ENCODE measurements around the gene TRPM7. TPM values are rescaled to one million over a fixed set of nuclear protein-coding genes. Genes with fewer than 3 reads are reported as not detected.
"Not testable (repeated sequence)": the region's sequence is repeated elsewhere in the genome, so short reads cannot be mapped to it uniquely, and the experiment has no call there.

The TRPM7 gene
- total RNA-seq, 1 donor from 2014 or later, result 34.5 TPM

- no peak for TF ChIP-seq CTCF (IDR thresholded peaks at IDR 0.05)
- Mint-ChIP-seq H3K27ac (ENCODE audit: unreplicated experiment) (no peak overlapping the region), H3K4me1 (ENCODE audit: low read depth) (no peaks in the 10 kb centered on the region), H3K4me3 (ENCODE audit: unreplicated experiment) (no peak overlapping the region), H3K36me3 (ENCODE audit: low read depth) (peaks cover 6% of the 10 kb centered on the region), H3K27me3 (ENCODE audit: low read depth) (no peaks in the 10 kb centered on the region), H3K9me3 (ENCODE audit: low read depth) (no peaks in the 10 kb centered on the region)
- DNase-seq (ENCODE audit: low spot score), result no peak
Observed at GRCh38 chr15:50710585-50710984, 24.0 kb upstream of the TRPM7 start.

DNA sequence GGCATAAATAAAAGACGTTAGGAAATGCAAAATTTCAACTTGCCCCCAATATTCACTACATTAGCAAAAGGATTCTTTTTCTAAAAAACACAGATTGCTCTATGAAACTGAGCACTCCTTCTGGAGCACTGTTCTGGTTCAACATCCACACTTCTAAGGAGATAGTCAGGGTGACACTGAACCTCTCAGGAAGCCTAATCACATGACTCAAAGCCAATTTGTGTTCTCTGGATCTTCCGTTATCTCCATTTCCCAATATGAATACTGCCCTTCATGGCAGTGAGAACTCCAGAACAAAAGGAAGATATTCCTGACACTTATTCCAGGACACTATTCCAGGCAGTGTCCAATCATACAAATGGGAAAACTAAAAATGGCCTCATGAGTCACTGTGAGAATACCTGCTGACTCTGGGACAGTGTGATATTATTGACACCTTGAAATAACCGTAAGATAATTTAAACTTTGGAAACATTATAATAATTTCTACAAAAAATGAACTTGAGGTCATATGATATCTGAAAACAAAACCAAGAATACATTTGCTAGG, 21.4 kb upstream of the TRPM7 start:
- Mint-ChIP-seq H3K36me3 (ENCODE audit: low read depth) (peaks cover 7% of the 10 kb centered on the region), H3K4me1 (ENCODE audit: low read depth) (no peaks in the 10 kb centered on the region), H3K9me3 (ENCODE audit: low read depth) (no peaks in the 10 kb centered on the region), H3K27ac (ENCODE audit: unreplicated experiment) (no peak overlapping the region), H3K27me3 (ENCODE audit: low read depth) (no peaks in the 10 kb centered on the region), H3K4me3 (ENCODE audit: unreplicated experiment) (no peak overlapping the region)
- TF ChIP-seq CTCF (IDR thresholded peaks at IDR 0.05), result no peak
- DNase-seq (ENCODE audit: low spot score), result no peak

- Mint-ChIP-seq H3K4me3 (ENCODE audit: unreplicated experiment) (no peak overlapping the region), H3K27me3 (ENCODE audit: low read depth) (no peaks in the 10 kb centered on the region), H3K9me3 (ENCODE audit: low read depth) (no peaks in the 10 kb centered on the region), H3K27ac (ENCODE audit: unreplicated experiment) (peak overlapping the region; percentile 49), H3K4me1 (ENCODE audit: low read depth) (no peaks in the 10 kb centered on the region), H3K36me3 (ENCODE audit: low read depth) (peaks cover 6% of the 10 kb centered on the region)
- TF ChIP-seq CTCF (IDR thresholded peaks at IDR 0.05), result no peak
- DNase-seq (ENCODE audit: low spot score), result no peak
Observed at GRCh38 chr15:50702762-50703334, 16.3 kb upstream of the TRPM7 start.

DNA sequence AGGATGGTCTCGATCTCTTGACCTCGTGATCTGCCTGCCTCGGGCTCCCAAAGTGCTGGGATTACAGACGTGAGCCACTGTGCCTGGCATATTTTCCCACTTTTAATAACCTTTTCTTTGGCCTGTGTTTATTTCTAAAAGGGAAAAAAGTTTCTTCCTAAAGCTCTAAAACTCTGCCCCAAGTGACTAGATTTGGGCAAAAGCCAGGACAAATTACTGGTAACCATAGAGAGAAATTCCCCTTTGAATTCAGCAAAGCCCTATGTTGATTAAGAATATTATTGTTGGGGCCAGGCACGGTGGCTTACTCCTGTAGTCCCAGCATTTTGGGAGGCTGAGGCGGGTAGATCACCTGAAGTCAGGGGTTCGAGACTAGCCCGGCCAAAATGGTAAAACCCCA, 11.5 kb upstream of the TRPM7 start:
- no peak for TF ChIP-seq CTCF (IDR thresholded peaks at IDR 0.05)
- H3K4me3 Mint-ChIP-seq (ENCODE audit: unreplicated experiment), result no peak overlapping the region
- no peak overlapping the region for H3K27ac Mint-ChIP-seq (ENCODE audit: unreplicated experiment)
- DNase-seq (ENCODE audit: low spot score), result no peak
- no peaks in the 10 kb centered on the region for H3K27me3 Mint-ChIP-seq (ENCODE audit: low read depth)
- no peaks in the 10 kb centered on the region for H3K4me1 Mint-ChIP-seq (ENCODE audit: low read depth)
- peaks cover 3% of the 10 kb centered on the region for H3K36me3 Mint-ChIP-seq (ENCODE audit: low read depth)
- H3K9me3 Mint-ChIP-seq (ENCODE audit: low read depth), result no peaks in the 10 kb centered on the region

DNA sequence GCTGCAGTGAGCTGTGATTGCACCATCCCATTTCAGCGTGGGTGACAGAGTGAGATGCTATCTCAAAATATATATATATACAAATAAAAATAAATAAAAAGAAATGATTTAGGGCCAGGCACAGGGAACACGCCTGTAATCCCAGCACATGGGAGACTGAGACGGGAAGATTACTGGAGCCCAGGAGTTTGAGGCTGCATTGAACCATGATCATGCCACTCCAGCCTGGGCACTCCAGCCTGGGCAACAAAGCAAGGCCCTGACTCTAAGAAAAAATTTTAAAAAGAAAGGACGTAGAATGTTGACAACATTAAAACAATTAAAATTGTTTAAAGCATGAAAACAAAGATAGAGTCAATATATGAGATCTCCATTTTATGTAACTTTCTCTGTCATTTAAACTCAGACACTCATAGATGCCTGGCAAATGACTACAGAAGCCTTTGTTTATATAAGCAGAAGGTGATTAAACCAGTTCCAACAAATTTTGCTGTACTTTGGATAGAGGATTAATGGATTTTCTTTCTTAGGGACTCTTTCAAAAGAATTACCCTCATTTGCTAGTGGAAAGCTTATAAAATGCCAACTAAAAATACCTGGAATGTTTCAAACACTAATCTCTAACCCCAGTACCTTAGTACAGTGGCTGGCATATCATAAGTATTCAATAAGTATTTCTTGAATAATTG, 10.7 kb upstream of the TRPM7 start:
- H3K9me3 Mint-ChIP-seq (ENCODE audit: low read depth), result no peaks in the 10 kb centered on the region
- TF ChIP-seq CTCF (IDR thresholded peaks at IDR 0.05), result no peak
- DNase-seq (ENCODE audit: low spot score), result no peak
- no peaks in the 10 kb centered on the region for H3K27me3 Mint-ChIP-seq (ENCODE audit: low read depth)
- H3K4me3 Mint-ChIP-seq (ENCODE audit: unreplicated experiment), result no peak overlapping the region
- no peak overlapping the region for H3K27ac Mint-ChIP-seq (ENCODE audit: unreplicated experiment)
- peaks cover 3% of the 10 kb centered on the region for H3K36me3 Mint-ChIP-seq (ENCODE audit: low read depth)
- no peaks in the 10 kb centered on the region for H3K4me1 Mint-ChIP-seq (ENCODE audit: low read depth)

- H3K27me3 Mint-ChIP-seq (ENCODE audit: low read depth); H3K9me3 Mint-ChIP-seq (ENCODE audit: low read depth); DNase-seq (ENCODE audit: low spot score); H3K27ac Mint-ChIP-seq (ENCODE audit: unreplicated experiment); H3K4me3 Mint-ChIP-seq (ENCODE audit: unreplicated experiment); H3K36me3 Mint-ChIP-seq (ENCODE audit: low read depth); H3K4me1 Mint-ChIP-seq (ENCODE audit: low read depth): not testable (repeated sequence)
Observed at GRCh38 chr15:50694634-50695165, 8.1 kb upstream of the TRPM7 start.
